ENCODE results near the gene CMSS1.

Gene CMSS1

GRCh38 chr3:99878005-99878404 is 60.3 kb downstream of the CMSS1 start:
- no peak for DNase-seq (ENCODE audit: low read depth)
- no peak overlapping the region for H3K4me3 ChIP-seq (ENCODE audit: low read depth, low read length)
- in situ Hi-C loops (cut with HindIII; ENCODE audit: low sequenced_read_pairs) = no loop called here
- no peak for TF ChIP-seq CTCF (IDR thresholded peaks at IDR 0.05; ENCODE audit: low read depth, low read length, missing control alignments)

- TF ChIP-seq CTCF (IDR thresholded peaks at IDR 0.05; ENCODE audit: low read depth, low read length, missing control alignments) = no peak
- no peak for DNase-seq (ENCODE audit: low read depth)
- H3K4me3 ChIP-seq (ENCODE audit: low read depth, low read length) = no peak overlapping the region
- in situ Hi-C loops (cut with HindIII; ENCODE audit: low sequenced_read_pairs) = no loop called here
These were observed 61.6 kb downstream of the CMSS1 start for GRCh38 chr3:99879275-99879674.

DNA sequence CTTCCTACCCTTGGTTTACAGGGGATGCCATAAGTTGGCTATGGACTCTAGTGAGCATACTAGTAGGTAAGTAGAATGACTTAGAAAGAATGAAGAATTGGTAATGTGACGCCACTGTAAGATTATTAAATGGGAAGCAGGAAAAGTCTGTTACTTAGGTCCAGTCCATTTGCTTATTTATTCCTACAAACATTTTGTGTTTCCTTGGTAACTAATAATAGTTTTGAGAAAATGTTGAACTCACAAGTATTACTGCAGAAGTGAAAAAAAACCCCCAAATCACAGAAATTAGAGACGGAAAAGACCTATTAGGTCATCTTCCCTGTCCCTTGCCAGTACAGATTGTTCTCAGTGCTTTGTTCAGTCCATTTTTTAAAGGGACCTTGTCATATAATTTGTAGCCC is 63.5 kb downstream of the CMSS1 start:
- no peak for DNase-seq (ENCODE audit: low read depth)
- no peak for TF ChIP-seq CTCF (IDR thresholded peaks at IDR 0.05; ENCODE audit: low read depth, low read length, missing control alignments)
- no peak overlapping the region for H3K4me3 ChIP-seq (ENCODE audit: low read depth, low read length)
- in situ Hi-C loops (cut with HindIII; ENCODE audit: low sequenced_read_pairs) = no loop called here

- H3K4me3 ChIP-seq (ENCODE audit: low read depth, low read length) = no peak overlapping the region
- no peak for DNase-seq (ENCODE audit: low read depth)
- in situ Hi-C loops (cut with HindIII; ENCODE audit: low sequenced_read_pairs) = no loop called here
- no peak for TF ChIP-seq CTCF (IDR thresholded peaks at IDR 0.05; ENCODE audit: low read depth, low read length, missing control alignments)
These were observed 64.9 kb downstream of the CMSS1 start for GRCh38 chr3:99882436-99883137.

- no peak for DNase-seq (ENCODE audit: low read depth)
- TF ChIP-seq CTCF (IDR thresholded peaks at IDR 0.05; ENCODE audit: low read depth, low read length, missing control alignments) = no peak
- in situ Hi-C loops (cut with HindIII; ENCODE audit: low sequenced_read_pairs) = no loop called here
- no peak overlapping the region for H3K4me3 ChIP-seq (ENCODE audit: low read depth, low read length)
These were observed 65.4 kb downstream of the CMSS1 start for GRCh38 chr3:99883138-99883461.

DNA sequence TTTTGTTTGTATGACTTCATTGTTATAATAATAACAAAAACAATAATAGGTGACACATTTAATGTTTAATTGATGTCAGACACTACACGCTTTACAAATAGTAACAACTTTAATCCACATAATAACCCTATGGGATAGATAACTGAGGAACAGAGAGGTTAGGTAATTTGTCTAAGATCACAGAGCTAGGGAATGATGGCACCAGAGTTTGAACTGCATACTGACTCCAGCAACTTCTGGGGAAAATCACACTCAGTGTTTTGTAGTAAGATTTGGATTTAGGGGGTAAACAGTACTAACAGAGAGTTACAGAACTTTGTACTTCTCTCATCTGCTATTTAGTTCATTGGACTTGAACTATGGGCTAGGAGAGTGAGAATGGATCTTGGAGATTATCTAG is 66.0 kb downstream of the CMSS1 start:
- in situ Hi-C loops (cut with HindIII; ENCODE audit: low sequenced_read_pairs) = no loop called here
- no peak for DNase-seq (ENCODE audit: low read depth)
- no peak overlapping the region for H3K4me3 ChIP-seq (ENCODE audit: low read depth, low read length)
- no peak for TF ChIP-seq CTCF (IDR thresholded peaks at IDR 0.05; ENCODE audit: low read depth, low read length, missing control alignments)
